Amygdala (tissue), 56 donors: ENCODE data around the gene USP11.
A peak's percentile ranks its signal among the peaks of the same experiment; 100 is the strongest.

Experiments used
- DNase-seq, 56 donors: peaks; one replicate each; lab custom pipeline; 2025; lab: John Stamatoyannopoulos, UW

Gene USP11

GRCh38 chrX:47232803-47233332 is at the start of gene USP11:
TSS of gene USP11 (plus strand) at chrX:47233009. CDS start at chrX:47233044, 35 bp downstream.
- DNase-seq: peak in 42 of 56 donors; percentile 4 to 70 (median 42)

GRCh38 chrX:47184486-47184885 is 48.3 kb upstream of the USP11 start:
- DNase-seq: no peak

GRCh38 chrX:47185241-47185640 is 47.6 kb upstream of the USP11 start:
- DNase-seq: no peak

GRCh38 chrX:47186096-47186740 is 46.6 kb upstream of the USP11 start:
- DNase-seq: no peak

- DNase-seq: no peak
These were observed 45.6 kb upstream of the USP11 start for GRCh38 chrX:47187106-47187677.

GRCh38 chrX:47189906-47190305 is 42.9 kb upstream of the USP11 start:
- no peak for DNase-seq

- peak; percentile 1 to 89 (median 73) for DNase-seq
These were observed 42.2 kb upstream of the USP11 start for GRCh38 chrX:47190445-47191269.

GRCh38 chrX:47191331-47191730 is 41.5 kb upstream of the USP11 start:
- DNase-seq: no peak

- DNase-seq: no peak
These were observed 40.9 kb upstream of the USP11 start for GRCh38 chrX:47191806-47192401.

- DNase-seq: peak; percentile 20 to 98 (median 85)
These were observed 39.2 kb upstream of the USP11 start, which contains the start of gene UBA1 for GRCh38 chrX:47193475-47194193. TSS of gene UBA1 (plus strand) at chrX:47193829. CDS start at chrX:47198803, 4,974 bp downstream.

GRCh38 chrX:47194194-47194787 is 38.5 kb upstream of the USP11 start:
- peak in 1 of 56 donors; percentile 56 for DNase-seq

GRCh38 chrX:47196098-47196497 is 36.7 kb upstream of the USP11 start:
- DNase-seq: no peak

GRCh38 chrX:47197526-47197925 is 35.3 kb upstream of the USP11 start:
- DNase-seq: no peak

GRCh38 chrX:47198026-47198686 is 34.7 kb upstream of the USP11 start:
- no peak for DNase-seq

GRCh38 chrX:47198687-47199080 is 34.1 kb upstream of the USP11 start:
- no peak for DNase-seq

GRCh38 chrX:47199286-47199685 is 33.5 kb upstream of the USP11 start:
- DNase-seq: no peak

GRCh38 chrX:47200385-47201150 is 32.2 kb upstream of the USP11 start:
- DNase-seq: no peak

GRCh38 chrX:47201345-47201944 is 31.4 kb upstream of the USP11 start:
- no peak for DNase-seq
